GM19397 (cell line): ENCODE data around the gene PPP1R9B.

Source experiments
- ATAC-seq: cut with Tn5 transposase; IDR thresholded peaks from one replicate; pipeline ENCODE4 v1.9.1; 2021; ENCODE audit warnings: mild to moderate bottlenecking, moderate library complexity; ENCODE audit not compliant: unreplicated experiment

PPP1R9B gene

DNA sequence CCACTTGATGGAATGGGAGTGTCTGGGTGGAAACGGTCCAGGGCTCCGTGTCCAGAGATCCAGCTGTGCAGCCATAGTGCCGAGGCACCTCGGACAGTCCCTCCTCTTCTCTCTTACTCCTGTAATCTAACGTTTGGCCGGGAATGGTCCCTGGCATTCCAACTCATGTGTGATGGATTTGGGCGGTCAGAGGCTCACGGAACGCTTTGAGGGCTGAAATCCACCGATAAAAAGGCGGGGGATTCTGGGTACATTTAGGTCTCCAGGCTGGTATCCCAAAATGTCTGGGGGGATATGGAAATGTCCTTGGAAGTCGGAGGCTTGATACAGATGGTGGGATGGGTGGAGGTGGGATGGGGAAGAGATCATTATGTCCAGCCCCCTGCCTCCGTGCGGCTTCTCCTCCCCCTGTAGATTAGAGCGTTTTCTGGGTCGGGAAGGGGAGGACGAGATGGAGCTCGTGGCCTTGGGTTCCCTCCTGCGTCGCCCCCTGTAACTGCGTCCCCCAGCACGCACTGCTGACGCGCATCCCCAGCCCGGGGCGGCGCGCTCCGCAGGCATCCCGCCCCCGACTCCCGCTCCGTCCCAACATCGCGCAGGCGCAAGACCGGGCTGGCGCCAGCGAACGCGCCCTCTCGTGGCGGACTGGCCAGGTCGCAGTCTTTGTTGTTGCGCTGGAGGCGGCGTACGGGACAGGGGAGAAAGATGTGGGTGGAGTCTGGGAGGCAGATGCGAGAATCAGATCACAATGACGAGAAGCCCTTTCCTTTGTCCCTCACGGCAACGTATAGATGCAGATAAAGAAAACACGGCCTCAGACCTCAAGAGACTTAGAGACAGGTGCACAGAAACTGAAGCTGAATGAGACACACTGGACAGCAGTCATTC, 10.8 kb upstream of the PPP1R9B start:
- ATAC-seq, result peak; percentile 84

DNA sequence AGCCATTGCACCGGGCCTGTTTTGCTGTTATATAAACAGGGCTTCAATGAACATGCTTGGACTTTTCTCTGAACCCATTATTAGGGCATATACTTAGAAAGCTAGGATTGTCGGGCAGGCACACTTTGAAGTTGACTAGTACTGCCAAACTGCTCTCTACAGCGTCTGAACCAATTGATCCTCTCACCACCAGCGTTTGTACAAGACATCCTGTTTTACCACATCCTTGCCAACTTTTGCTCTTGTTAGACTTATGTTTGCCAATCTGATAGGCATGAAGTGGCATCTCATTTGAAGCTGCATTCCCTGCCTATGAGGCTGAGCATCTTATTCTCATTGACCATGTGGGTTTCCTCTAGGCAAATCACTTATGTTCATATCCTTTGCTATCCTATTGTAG, 7.4 kb upstream of the PPP1R9B start:
- ATAC-seq, result no peak

DNA sequence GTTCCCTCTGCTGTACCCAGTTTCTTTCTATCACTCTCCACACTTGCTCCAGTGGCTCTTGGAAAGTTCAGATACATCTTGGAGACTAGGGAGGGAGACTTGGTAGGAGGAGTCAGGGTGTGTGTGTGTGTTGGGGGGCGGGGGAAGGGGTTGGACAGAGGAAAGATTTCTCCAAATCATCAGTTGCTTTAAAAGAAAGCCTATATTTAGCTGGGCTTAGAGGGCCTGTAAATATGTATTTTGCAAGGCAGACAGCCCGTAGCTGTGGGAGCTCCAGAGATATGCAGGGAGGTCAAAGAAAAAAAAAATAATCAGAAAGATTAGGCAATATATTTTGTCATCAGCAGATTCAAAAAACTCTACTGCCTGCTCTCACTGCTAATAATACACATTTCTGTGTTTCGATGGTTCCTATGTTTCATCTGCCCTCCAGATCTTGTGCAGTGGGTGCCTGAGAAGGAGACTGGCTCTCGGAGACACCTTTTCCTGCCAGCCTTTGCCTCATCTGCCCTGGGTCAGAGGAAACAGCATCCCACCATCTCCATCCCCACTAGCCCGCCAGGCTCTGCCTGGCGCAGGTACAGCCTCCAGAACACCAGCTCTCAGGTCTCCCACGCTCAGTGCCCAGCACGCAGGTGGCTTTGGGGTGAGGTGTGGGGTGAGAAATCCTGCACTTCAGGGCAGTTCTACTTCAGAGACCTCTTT, 4.8 kb upstream of the PPP1R9B start:
- ATAC-seq, result no peak

DNA sequence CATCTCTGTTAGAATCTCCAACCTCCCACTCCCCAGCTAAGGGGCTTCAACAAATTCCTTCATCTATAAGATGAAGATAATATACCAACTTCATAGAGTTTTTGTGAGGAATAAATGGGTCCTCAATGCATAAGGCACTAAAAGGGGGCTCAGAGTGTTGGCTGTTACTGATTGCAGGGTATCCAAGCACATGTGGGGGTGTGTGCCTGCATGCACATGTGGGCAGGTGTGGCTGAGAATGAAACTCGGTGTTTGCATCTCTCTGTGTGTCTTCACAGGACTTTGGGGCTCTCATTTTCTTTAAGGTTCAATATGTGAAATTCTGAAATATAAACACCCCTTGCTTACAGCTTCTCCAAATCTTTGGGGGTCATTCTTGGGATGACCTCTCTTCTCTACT, 4.1 kb upstream of the PPP1R9B start:
- ATAC-seq, result no peak

DNA sequence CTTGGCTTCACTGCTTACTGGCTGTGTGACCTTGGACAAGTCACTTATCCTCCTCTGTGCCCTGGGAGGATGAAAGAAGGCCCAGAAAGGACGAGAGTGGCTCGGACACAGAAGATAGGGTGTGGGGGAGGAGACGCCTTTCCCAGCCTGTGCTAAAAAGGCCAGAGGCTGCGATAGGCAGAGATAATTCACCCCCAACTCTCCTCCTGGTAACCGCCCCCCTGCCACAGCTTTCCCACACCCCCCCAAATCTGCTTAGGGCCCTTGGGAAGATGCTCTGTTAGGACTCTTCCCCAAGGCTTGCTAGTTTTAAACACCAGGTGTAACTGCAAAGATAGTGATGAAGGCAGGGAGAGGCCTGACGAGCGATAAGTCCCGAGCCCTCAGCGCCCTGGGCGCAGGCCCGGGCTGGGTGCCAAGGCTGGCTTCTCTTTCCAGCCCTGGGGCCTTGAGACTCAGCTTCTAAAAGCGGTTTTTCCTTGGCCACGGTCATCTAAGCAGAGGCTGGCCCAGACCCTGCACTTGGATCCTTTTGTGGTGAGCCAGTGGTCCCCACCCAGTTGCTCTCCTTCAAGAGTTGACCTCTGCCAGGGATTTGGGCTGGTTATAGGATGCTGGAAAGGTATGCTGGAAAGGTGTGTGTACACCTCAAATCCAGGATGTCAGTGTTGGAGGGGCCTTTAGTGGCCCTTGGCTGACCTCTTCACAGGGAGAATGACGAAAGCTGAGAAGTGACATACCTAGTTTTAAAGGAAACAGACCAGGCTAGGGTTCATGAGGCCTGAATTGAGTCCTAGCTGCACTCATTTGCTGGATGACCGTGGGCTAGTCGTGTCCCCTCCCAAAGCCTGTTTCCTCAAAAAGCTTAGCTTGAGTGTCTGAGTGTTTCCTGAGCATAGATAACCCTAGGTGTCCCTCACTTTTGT, 3.4 kb upstream of the PPP1R9B start:
- ATAC-seq, result no peak

DNA sequence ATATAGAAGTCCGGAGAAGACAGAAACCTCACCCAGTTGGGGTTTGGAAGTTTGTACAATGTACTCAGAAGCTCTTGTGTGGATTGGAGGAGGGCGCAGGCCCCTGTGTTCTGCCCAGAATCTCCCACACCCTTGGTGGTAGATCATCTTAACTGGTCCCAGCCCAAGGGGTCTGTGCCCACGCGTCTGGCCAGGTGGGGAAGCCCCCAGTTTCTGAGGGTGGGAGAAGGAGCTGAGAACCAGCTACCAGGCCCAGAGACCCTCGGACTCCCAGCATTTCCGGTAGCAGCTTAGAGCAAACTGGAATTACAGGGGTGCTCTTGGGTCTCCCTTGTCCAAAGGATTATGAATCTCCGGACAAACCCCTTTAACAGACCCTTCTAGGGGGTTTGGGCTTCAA, 2.3 kb upstream of the PPP1R9B start:
- ATAC-seq, result no peak

DNA sequence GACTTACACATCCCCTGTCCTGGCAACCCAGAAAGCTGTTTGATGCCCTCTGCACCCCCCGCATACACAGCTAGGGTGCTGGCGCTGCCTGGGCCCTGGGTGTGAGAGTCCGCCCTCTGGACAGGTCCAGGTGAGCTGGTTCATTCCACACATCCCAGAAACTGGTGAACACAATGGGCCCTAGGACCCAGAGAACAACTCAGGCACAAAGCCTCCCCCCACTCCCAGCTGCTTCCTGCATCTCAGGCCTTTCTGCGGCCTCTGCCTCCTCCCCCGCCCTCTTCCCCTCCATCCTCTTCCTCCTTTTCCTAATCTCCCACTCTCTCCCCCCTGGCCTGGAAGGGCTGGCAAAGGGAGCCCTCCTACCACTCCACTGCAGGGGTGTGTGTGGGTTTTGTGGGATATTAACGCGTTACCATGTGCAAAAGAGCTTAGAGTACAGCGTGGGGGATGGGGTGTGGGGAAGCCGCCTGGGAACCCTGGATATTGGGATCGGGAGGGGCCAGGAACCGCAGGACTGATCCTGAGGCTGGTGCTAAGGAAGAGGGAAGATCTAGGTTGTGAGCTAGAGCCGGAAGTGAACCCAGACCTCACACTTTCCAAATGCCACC, 1.6 kb upstream of the PPP1R9B start:
- no peak for ATAC-seq

DNA sequence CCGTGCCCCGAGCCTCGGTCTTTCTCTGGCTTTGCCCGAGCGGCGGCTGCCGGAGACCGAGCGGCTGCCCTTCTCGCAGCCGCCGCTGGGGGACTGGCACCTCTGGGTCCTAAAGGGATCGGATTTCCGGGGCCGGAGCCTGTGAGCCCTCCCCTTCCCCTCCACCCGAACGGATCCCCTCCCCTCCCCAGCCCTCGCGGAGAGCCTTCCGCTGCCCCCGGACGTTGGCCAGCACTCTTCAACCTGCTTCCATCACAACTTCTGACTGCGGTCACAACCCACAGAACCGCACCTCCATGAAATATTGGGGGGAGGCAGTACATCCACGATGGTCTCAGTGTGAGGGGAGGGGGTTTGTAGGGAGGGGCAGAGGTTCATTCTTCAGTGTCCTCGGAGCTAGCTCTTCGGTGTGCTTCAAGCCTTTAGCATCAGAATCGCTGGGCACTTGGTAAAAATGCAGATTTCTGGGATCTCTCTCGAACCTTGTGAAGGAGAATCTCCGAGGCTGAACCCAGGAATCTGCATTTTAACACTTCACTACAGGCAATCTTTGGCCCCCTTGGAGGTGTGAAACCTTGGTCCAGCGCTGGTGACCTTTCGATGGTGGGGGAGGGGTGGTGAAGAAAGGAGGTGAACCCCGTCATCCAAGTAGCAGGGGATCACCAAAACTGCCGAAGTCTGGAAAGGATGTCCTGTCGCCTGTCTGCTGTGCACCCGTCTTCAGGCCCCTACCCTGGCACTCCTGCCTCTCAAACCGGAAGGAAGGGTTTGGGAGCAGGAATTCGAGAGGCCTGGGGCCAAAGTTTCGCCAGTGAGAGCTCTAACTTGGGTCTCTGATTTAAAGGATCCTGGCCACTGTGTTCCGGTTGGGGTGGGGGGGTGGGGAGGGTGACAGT, 812 bp upstream of the PPP1R9B start:
- ATAC-seq, result peak; percentile 44

DNA sequence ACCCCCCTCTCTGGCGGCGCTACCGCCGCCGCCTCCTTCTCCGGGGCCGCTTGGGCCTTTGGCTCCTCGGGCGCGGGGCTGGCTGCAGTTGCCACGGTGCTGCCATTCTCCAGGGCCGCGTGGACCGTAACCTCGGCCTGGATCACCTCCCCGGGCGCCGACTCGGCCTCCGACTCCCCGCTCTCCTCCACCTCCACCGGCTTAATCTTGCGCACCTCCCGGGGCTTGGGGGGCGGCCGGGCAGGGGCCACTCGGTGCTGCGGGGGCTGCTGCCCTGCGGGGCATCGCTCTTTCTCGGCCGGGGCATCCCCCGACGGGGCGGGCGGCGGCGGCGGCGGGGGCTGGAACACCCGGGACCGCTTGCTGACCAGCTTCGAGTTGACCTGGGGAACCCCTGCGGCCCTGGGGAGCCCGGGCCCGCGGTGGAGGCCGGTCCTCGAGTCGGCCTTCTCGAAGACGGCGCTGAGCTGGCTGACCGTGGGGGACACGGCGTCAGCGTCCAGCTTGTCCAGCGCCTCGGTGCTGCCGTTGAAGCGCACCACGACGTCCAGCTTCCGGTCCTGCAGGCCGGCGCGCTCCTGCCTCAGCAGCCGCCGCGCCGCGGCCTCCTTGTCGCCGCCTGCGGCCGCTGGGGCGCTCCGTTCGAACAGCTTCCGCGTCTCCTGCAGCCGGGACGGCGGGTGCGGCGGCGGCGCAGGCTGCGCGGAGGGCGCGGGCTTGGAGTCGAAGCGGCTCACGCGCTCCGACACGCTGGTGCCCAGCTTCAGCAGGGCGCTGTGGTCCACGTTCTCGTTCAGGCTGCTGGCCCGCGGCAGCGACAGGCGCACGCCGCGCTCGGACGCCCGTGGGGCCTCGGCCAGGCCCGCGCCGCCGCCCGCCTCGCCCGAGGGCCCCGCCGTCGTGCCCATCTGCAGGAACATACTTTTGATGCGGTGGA, 792 bp downstream of the PPP1R9B start:
- ATAC-seq, result no peak

DNA sequence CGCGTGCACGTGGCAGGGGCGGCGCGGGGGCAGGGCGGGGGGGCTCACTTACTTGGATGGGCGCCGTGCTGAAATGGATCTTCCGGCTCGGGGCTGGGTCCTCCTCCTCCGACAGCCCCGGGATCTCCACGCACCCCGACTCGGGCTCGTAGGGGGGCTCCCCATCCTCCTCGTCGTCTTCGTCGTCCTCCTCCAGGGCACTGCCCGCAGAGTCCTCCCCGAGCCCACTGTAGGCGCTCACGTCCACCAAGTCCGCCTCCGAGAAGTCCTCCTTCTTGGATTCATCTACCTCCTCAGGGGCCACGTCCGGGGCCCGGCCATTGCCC, 1.4 kb downstream of the PPP1R9B start:
- no peak for ATAC-seq

DNA sequence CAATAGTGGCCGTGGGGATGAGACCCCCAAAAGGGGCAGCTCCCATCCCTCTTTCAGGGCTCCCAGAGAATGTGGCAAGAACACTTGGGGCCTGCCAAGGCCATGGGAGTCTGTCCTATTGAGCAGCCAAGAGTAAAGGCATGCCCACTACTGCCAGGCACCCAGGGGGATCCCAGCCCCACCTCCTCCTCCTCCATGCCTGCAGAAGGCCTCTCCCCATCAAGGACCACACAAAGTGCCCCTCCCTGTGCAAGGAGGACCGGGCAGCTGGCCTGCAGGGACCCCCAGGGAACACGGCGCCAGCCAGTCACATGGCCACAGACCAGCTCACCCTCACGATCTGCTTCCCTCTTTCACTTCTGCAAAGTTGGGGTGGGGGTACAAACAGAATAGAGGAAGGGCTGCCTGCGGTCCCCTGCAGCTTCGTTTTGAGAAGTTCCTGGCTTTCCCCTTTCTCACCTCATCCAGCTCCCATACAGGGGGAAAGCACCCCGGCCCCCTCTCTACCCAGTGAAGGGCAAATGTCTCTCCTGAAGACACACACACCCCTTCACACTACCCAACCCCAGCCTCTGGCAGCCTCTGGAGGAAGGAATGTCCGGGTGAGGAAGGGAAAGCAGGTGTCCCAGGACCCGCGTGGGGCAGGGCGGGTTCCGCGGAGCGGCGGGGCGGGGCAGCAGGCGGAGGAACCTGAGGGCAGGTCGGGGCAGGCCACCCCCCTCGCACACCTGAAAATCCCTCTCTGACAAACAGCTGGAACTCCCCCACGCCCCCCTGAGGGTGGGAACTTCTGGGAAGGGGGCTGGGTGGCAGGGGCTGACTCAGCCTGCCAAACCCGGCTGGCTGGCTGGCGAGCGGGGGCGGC, 2.0 kb downstream of the PPP1R9B start:
- ATAC-seq, result peak; percentile 31

DNA sequence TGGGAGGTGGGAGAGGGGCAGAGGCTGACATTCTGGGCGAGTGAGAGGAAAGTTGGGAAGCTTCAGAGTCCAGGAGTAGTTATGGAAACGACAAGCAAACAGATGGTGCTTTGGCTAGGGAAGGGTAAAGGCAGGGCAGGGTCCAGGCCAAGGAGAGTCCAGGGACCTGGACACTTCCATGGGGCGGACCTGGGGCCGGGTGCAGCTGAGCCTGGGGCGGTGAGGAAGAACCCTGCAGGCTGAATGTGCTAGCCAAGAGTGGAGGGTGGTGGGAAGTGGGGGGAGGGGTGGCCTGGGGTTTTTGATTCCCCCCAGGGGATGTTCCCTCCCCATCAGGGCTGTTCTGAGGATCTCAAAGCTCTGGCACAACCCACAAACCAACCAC, 2.6 kb downstream of the PPP1R9B start:
- ATAC-seq, result no peak

DNA sequence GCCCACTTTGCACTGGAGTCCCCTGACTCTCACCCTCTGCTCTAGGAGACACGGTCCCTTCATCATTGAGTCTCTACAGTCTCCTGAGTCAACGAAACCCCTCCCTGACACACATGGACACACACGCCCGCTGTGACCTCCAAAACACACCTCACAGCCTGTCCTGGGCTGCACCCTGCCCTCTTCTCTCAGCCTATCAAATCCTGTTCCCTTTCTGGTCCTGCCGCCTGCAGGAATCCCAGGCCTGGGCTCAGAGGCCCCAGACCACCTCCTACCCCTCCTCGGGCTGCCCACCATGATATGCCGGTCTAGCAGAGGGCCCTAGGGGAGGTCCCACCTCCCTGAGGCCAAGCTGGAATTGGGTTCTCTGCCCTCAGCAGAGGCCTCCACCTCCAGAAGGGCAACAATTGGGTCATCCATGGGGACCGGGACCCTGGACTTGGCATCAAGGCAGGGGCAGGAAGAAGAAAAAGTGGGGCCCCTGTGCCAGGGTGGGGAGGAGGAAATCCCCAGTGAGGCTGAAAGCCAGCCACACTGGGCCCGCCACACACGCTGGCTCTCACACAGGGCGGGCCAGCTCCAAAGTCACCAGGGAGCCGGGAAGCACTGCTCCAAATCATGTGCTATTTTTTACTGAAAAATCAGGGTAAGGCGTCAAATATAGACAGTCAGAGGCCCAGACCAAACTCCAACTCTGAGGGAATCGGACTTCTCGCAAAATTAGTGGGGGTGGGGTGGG, 3.4 kb downstream of the PPP1R9B start:
- ATAC-seq, result no peak

DNA sequence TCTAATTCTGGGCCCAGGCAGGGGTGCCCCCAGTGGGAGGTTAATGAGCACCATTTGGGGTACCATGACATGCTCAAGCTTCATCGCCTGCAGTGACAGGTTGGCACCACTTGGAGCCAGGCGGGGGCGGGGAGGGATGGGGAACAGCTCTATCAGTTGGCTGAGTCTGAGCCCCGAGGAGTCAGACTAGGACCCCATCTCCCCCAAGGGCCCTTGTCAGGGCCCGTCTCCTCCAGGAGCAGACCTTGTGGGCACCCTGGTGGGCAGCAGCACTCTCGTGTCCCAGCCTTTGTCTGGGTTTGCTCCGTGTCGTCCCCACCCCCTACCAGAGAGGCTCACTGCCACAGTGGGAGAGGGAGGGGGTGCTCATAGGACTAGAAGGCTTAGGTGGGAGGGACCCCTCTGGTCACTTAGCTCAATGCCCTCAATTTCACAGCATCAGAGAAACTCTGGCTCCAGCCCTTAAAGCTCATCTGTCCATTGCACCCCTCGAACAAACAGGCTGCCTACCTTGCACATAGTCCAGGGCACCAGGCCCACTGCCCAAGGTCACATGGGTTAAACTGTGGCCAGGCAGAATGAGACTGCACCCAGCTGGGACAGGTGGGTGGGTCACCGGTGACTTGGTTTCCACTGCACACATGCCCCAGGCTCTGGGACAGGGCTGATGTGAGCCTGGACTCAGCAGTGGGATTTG, 4.1 kb downstream of the PPP1R9B start:
- ATAC-seq, result no peak

DNA sequence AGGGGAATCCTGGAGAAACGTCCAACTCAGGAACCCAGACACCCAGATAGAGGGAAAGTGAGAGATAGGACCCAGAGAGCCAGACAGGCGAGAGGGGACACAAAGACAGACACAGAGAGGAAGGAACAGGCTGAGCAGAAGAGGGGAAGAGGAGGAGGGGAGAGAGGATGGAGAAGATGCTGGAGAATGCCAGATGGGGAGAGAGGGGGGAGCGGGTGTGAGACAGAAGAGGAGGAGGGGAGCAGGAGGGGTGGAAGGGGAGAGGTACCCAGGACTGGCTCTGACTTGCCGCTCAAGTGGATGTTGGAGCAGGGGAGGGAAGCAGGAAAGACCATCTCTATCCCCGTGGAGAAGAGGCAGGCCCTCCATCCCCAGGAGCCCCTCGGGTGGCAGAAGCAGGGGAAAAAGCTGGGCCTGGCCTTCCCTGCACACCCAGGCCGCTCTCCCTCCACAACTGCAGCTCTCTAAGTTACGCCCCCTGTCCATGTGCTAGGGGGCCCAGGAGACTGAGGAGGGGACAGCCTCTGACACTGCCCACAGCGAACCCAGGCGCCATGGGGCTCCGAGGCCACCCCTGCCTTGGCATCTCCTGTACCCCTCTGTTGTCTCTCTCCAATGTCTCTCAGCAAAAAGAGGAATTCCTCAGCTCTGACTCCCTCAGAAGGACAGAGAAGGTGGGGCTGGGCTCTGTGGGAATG, 4.8 kb downstream of the PPP1R9B start:
- no peak for ATAC-seq
